HK-2 (cell line): ENCODE results near the gene ADH1C.

Experiments
- DNase-seq: peaks from one replicate; pipeline ENCODE4 v3.0.0-alpha.2; 2018; ENCODE audit not compliant: unreplicated experiment

ADH1C gene

GRCh38 chr4:99301376-99302164 is 51.0 kb downstream of the ADH1C start:
- no peak for DNase-seq

- DNase-seq, result no peak
These were observed 51.6 kb downstream of the ADH1C start for GRCh38 chr4:99300934-99301333.

DNA sequence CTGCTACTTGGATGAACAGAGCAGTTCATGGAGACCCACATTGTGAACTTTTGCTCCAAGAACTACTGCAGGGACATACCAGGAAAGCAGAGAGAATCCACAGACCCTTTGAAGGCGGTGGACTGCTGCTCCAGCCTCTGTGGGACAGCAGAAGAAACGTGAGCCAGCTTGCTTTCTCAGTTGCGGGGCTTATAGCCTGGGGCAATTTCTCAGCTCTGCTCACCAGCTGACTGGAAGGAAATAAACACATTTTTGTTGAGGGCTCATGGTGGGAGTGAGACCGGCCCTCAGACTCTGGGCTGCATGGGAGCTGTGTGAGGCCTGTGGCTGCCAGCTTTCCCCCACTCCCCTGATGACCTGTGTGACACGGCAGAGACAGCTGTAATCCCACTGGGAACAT is 59.2 kb downstream of the ADH1C start:
- DNase-seq, result no peak

DNA sequence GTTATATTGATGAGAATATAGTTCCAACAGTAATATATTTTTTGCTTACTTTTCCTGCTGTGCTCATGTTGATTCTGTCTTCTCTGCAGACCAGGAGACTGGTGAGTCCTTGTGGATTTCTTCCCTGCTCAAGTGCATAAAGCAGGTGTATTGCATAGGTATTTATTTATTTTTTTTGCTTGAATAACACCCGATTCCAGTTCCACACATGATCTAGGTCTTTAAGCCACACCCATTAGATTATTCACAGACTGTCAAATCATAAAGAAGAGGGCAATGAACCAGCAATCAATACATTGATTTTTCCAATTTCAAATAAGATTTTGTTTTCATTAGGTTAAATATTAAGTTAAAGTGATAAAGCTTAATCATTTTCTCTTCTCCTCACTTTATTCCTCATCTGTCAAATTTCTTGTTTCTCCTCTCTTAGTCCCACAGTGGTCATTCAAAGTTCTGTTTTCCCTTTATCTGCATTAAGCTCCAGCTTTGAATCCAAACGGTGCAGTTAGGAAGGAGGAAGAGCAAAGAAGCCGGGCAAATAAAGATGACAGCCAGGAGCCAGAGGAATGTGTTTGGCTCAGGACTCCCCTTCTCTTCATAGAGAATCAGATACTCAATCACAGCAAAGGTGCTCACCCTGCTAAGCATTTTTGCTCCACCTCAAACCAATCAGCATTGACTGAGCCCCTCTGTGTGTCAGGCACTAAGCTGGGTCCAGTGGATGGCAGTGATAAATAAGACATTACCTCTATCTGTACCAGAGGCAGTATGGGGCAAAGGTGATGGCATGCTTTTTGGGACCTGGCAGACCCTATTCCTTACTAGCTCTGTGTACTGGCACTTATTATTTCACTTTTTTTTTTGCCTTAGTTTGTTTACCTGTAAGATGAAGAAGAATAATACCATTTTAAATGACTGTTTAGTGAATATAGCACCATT is 61.4 kb downstream of the ADH1C start, which contains the start of gene ADH1A:
ADH1A (minus strand) TSS at position 138 of the 939 bp plus-strand sequence; CDS start at position 67, 71 bp downstream.
- no peak for DNase-seq
